Measurements from ENCODE around the gene MOV10L1.

The MOV10L1 gene

DNA sequence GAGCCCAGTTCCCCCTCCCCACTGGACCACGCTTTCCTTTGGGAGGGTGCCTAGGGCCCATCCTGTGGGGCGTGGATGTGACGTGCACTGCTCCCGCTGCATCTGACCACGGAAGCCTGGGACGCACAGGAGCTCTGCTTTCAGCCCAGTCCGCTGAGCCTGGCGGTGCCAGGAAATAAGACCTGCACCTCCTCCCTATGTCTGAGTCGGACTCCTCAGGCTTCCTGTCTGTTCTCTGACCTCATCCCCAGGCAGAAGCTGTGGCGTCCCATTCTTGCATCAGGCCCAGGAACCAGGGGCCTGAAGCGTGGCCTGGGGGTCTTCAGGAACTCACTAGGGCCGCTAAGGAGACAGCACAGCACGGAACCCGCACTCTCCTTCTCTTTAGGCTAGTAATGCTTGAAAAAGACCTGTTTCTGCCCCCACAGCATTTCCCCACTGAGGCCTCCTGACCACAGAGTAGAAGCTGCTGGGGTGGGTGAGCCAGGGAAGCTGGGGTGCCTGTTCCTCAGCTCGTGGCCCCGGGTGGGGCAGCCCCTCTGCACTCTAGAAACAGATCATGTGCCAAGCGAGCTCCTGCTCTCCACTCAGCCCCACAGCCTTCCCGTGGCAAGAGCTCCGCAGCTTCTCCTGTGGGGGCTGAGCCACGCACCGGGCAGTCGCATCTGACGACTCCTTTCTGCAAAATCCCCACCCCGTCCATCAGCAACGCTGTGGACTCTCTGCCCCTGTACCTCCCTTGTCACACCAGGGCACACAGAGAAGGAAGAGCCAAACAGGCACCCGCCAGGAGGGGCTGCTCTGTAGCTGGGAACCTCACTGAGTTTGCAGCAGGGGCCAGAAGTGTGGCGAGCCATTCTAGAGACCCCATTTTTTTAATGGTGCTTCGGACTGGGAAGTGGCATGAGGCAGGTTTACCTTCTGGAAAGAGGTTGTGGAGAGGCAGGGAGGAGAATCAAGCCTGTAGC is 22.6 kb downstream of the MOV10L1 start:
- no peaks in the 10 kb centered on the region for H3K79me2 ChIP-seq (ENCODE audit: low read length)
- H3K9ac ChIP-seq (ENCODE audit: low read length), result no peak overlapping the region
- H3K9me3 ChIP-seq (replicated peaks; ENCODE audit: insufficient read depth, low read length), result no peaks in the 10 kb centered on the region
- H3K4me3 ChIP-seq (ENCODE audit: low read length), result no peak overlapping the region
- TF ChIP-seq EZH2phosphoT487 (IDR thresholded peaks at IDR 0.05; ENCODE audit: low read length) (no peak), EZH2 (optimal IDR thresholded peaks at IDR 0.05; ENCODE audit: low read depth, low read length) (no peak)
- TF ChIP-seq, protein P1, sequence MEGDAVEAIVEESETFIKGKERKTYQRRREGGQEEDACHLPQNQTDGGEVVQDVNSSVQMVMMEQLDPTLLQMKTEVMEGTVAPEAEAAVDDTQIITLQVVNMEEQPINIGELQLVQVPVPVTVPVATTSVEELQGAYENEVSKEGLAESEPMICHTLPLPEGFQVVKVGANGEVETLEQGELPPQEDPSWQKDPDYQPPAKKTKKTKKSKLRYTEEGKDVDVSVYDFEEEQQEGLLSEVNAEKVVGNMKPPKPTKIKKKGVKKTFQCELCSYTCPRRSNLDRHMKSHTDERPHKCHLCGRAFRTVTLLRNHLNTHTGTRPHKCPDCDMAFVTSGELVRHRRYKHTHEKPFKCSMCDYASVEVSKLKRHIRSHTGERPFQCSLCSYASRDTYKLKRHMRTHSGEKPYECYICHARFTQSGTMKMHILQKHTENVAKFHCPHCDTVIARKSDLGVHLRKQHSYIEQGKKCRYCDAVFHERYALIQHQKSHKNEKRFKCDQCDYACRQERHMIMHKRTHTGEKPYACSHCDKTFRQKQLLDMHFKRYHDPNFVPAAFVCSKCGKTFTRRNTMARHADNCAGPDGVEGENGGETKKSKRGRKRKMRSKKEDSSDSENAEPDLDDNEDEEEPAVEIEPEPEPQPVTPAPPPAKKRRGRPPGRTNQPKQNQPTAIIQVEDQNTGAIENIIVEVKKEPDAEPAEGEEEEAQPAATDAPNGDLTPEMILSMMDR (IDR thresholded peaks at IDR 0.05; ENCODE audit: low read length), result no peak
- H3K4me1 ChIP-seq (ENCODE audit: low read length), result no peaks in the 10 kb centered on the region
- H3K4me2 ChIP-seq (ENCODE audit: low read depth, low read length), result no peak overlapping the region
- H4K20me1 ChIP-seq (ENCODE audit: insufficient read depth, low read length), result no peaks in the 10 kb centered on the region
- no peak for DNase-seq
- H2AFZ ChIP-seq (ENCODE audit: low read length), result no peak overlapping the region
- H3K27ac ChIP-seq (ENCODE audit: low read length), result no peak overlapping the region
- peaks cover 52% of the 10 kb centered on the region for H3K27me3 ChIP-seq (replicated peaks; ENCODE audit: insufficient read depth, low read length)
- no peaks in the 10 kb centered on the region for H3K9me2 ChIP-seq (replicated peaks; ENCODE audit: insufficient read depth, low read length)
- H3K36me3 ChIP-seq (replicated peaks; ENCODE audit: insufficient read depth, low read length), result no peaks in the 10 kb centered on the region
- no peaks in the 10 kb centered on the region for H3F3A ChIP-seq (ENCODE audit: insufficient read depth, low read length)

DNA sequence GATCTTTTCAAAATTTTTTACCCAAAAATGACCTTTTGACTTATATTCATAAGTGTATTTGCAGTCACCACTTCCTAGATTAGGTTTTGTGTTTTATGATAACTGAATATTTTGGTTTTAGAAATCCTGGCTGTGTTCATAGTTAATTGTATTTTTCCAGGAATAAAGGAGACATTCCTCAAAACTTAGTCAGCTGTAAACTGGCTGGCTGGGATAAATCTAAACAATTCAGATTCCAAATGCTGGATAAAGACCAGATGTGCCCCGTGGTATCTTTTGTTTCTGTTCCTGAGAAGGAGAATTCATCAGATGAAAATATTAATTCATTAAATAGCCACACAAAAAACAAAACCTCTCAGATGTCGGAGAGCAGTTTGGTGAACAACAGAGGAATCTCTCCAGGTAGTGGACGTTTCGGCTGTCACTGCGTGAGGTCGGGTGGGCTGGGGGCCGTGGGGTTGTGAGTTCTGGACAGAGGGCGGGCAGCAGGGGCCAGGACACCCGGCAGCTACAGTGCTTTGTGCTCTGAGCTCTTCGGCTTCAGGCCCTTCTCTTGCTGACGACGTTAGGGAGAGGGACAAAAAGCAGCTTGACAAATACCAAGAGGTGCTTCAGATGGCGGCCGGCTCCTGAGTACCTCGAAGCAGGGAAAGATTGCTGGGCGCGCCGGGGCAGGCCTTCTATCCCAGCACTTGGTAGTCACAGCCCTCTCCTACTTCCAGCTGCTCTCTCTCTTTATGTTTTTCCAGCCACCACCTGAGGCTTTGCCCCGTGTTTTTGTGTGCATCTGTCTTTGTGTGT is 24.6 kb downstream of the MOV10L1 start:
- Histone ChIP-seq H4K20me1 (ENCODE audit: insufficient read depth, low read length) (no peaks in the 10 kb centered on the region), H3K9ac (ENCODE audit: low read length) (no peak overlapping the region), H2AFZ (ENCODE audit: low read length) (no peak overlapping the region), H3F3A (ENCODE audit: insufficient read depth, low read length) (no peaks in the 10 kb centered on the region), H3K27me3 (replicated peaks; ENCODE audit: insufficient read depth, low read length) (peaks cover 62% of the 10 kb centered on the region), H3K4me1 (ENCODE audit: low read length) (no peaks in the 10 kb centered on the region), H3K9me3 (replicated peaks; ENCODE audit: insufficient read depth, low read length) (no peaks in the 10 kb centered on the region), H3K27ac (ENCODE audit: low read length) (no peak overlapping the region), H3K79me2 (ENCODE audit: low read length) (no peaks in the 10 kb centered on the region), H3K9me2 (replicated peaks; ENCODE audit: insufficient read depth, low read length) (no peaks in the 10 kb centered on the region), H3K4me2 (ENCODE audit: low read depth, low read length) (no peak overlapping the region), H3K36me3 (replicated peaks; ENCODE audit: insufficient read depth, low read length) (no peaks in the 10 kb centered on the region), H3K4me3 (ENCODE audit: low read length) (no peak overlapping the region)
- no peak for DNase-seq
- TF ChIP-seq EZH2phosphoT487 (IDR thresholded peaks at IDR 0.05; ENCODE audit: low read length) (peak; percentile 60; the same call in 1 of the 2 replicates), EZH2 (optimal IDR thresholded peaks at IDR 0.05; ENCODE audit: low read depth, low read length) (no peak)
- TF ChIP-seq, protein P1 (IDR thresholded peaks at IDR 0.05; ENCODE audit: low read length), result no peak

DNA sequence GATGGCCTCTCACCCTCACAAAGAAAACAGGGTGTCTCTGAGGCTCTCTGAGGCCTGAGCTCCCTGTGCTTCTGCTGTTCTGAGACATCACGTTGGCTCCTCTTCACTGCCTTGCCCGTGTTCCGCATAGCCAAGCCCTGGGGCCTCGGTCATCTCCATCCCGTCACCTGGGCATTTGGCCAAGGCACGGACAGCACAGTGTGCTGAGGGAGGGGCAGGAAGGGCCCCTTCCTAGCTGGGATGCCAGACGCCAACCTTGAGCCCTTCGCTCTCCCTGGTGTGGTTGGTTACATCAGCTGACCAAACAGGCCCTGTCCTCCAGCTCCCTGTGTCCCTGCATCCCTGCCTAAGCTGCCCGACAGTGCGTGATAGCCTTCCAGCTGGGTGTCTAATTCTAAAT is 25.9 kb downstream of the MOV10L1 start:
- Histone ChIP-seq H3K27me3 (replicated peaks; ENCODE audit: insufficient read depth, low read length) (peaks cover 72% of the 10 kb centered on the region), H3K4me3 (ENCODE audit: low read length) (no peak overlapping the region), H3K4me1 (ENCODE audit: low read length) (no peaks in the 10 kb centered on the region), H3K27ac (ENCODE audit: low read length) (no peak overlapping the region), H3F3A (ENCODE audit: insufficient read depth, low read length) (no peaks in the 10 kb centered on the region), H4K20me1 (ENCODE audit: insufficient read depth, low read length) (no peaks in the 10 kb centered on the region), H3K36me3 (replicated peaks; ENCODE audit: insufficient read depth, low read length) (no peaks in the 10 kb centered on the region), H3K9ac (ENCODE audit: low read length) (no peak overlapping the region), H3K9me2 (replicated peaks; ENCODE audit: insufficient read depth, low read length) (no peaks in the 10 kb centered on the region), H3K79me2 (ENCODE audit: low read length) (no peaks in the 10 kb centered on the region), H3K9me3 (replicated peaks; ENCODE audit: insufficient read depth, low read length) (no peaks in the 10 kb centered on the region), H2AFZ (ENCODE audit: low read length) (no peak overlapping the region), H3K4me2 (ENCODE audit: low read depth, low read length) (no peak overlapping the region)
- no peak for DNase-seq
- TF ChIP-seq EZH2 (optimal IDR thresholded peaks at IDR 0.05; ENCODE audit: low read depth, low read length) (no peak), EZH2phosphoT487 (IDR thresholded peaks at IDR 0.05; ENCODE audit: low read length) (no peak)
- TF ChIP-seq, protein P1 (IDR thresholded peaks at IDR 0.05; ENCODE audit: low read length), result no peak

All from MM.1S (cell line).